ENCODE data around the gene HAUS1.

HAUS1 gene, protein sequence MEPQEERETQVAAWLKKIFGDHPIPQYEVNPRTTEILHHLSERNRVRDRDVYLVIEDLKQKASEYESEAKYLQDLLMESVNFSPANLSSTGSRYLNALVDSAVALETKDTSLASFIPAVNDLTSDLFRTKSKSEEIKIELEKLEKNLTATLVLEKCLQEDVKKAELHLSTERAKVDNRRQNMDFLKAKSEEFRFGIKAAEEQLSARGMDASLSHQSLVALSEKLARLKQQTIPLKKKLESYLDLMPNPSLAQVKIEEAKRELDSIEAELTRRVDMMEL

DNA sequence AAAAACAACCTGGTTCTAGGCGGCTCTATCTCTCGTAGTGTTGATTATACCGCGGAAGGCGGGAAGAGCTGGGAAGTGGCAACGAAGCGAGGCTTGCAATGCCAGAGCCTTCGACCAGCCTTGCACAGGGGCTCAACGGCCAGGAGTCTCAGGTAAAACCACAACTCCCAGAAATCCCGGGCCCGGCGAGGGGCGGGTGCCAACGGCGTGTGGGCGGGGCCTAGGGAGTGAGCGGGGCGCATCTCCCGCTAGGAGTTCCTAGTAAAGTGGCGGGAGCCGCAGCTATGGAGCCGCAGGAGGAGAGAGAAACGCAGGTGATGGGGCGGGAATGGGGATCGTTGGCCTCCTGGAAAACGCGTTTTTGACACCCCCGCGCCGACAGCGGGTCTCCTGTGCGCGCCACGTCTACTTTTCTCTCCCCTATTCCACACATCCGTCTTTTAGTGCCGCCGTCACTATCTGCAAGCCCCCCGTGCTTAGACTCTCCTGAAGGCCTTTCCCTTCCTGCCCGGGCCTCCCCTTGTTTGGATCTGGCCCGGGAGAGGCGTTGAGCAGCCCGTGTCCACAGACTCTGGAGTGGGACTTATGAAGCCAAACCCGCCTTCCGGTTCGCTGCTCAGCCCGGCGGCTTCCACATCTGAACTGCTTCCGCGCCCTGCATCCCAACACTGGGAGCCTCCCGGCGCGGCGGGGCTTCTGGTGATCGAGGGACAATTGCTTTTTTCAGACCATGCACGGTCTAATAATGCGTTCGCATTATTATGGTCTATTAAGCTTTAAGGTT lies at the start of gene HAUS1:
Gene HAUS1 (plus strand): TSS at position 258 of the 784 bp plus-strand sequence. CDS start 27 bp downstream, at position 285.
- DNase-seq (ENCODE audit: low read depth) = peak; percentile 71

DNA sequence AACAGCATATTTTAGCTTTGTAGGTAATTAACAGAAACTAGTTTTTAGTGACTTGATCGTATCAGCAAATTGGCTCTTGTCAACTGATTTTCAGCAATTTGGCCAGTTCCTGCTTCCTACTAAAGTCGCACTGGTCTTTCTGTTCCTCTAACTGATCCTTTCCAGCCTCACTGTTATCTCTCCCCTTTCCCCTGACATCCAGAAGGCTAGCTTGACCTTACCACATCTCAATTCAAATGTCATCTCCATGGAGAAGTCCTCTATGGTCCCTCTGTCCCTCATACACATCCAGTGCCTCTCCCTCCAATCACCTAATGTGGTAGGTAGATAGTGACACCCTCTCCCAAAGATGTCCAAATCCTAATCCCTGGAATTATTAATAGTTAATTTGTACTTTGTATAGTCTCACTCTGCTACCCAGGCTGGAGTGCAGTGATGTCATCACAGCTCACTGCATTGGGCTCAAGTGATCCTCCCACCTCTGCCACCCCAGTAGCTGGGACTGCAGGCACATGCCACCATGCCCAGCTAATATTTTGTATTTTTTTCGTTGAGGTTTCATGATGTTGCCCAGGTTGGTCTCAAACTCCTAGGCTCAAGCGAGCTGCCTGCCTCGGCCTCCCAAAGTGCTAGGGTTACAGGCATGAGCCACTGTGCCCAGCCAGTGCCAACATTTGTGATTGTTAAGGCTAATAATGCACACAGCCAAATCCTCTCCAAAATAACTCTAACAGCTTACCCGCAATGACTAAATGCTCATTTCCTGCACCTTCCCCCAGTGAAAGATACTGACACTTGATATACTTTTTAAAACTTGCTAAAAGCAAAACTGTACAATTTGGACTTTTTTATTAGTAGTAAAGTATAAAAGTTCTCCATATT lies 49.0 kb upstream of the HAUS1 start:
- DNase-seq (ENCODE audit: low read depth) = no peak

DNA sequence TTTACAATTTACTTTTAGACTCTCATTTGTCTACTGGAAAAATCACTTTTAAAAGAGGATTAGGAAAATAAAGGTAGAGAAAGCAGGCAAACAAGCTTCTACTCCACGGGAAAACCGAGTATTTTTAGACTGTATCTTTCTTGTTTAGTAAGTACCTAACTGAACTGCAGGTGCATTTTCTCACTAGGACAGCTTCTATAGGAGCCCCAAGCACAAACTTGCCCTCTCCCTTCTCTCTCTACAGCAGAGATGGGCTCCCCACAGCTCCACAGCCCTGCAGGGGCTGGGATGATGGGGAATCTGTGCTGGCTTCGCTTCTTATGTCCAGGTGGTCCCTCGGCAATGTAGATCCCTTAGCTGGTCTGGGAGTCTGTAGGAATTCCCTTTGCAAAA lies 48.4 kb upstream of the HAUS1 start:
- DNase-seq (ENCODE audit: low read depth) = no peak

DNA sequence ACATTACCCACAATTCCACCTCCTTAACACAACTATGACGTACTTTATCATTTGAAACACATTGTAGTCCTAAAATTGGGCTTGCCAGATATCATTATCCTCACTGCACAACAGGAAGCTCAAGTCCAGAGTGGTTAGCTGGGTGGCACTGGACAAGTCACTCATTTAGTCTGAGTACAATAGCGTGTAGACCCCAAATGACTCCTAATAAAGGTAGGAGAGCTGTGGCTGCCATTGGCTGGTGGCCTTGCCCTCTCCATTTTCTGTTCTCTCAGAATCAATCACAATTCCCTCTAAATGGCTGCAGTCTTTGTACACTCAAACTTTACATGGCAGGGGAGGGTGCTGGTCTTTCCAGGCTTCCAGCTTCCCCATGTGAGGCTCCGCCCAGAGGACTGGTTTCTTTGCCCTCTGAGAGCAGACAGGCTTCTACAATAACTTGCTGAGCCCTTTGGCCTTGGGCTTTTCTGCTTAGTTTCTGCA lies 43.8 kb upstream of the HAUS1 start:
- no peak for DNase-seq (ENCODE audit: low read depth)

DNA sequence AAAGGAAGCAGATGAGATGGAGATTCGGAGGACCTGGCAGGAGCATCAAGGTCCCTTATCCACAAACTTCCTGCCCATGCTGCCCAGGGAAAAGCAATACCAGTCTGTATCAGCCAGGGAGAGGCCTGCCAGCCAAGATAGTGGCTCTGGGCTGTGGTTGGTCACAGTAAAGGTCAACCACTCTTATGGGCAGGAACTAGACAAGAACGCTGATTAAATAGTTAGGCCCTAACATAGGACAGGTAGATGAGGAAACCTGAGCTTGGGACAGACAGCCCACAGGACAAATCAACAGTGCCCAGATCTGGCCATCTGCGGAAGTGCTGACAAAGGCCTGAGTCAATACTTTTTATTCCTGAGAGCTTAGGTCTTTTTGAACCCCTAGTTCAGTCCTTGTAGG lies 42.8 kb upstream of the HAUS1 start:
- DNase-seq (ENCODE audit: low read depth) = no peak

DNA sequence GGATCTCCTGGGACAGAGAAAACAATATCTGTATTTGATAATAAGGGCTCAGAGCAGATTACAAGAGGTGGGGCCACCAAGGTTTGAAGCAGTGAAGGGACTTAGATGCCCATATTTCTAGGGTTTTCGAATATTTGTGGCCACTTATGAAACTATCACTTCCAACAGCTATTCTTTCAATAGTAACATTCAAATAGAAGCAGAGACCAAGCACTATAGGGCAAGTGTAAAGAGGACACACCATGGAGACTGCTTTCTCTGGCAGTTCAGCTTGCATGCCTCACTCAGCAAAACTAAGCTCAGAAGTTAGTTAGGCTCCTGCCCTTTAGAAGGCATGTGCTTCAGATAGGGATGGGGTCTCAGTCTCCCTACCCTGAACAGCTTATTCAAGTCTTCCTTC lies 42.4 kb upstream of the HAUS1 start:
- DNase-seq (ENCODE audit: low read depth) = no peak

DNA sequence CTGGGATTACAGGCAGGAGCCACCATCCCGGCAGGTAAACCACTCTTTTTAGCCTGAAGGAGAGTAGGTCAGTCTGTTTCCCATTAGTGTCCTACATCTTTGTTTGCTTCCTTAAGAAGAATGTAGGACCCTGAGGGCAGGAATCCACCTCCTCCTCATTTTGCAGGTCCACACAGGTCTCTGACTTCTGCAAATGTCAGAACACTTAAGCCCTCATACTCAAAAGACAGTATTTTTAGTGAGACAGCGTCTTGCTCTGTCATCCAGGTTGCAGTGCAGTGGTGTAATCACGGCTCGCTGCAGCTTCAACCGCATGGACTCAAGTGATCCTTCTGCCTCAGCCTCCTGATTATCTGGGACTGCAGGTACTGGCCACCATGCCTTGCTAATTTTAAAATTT lies 41.4 kb upstream of the HAUS1 start:
- no peak for DNase-seq (ENCODE audit: low read depth)

DNA sequence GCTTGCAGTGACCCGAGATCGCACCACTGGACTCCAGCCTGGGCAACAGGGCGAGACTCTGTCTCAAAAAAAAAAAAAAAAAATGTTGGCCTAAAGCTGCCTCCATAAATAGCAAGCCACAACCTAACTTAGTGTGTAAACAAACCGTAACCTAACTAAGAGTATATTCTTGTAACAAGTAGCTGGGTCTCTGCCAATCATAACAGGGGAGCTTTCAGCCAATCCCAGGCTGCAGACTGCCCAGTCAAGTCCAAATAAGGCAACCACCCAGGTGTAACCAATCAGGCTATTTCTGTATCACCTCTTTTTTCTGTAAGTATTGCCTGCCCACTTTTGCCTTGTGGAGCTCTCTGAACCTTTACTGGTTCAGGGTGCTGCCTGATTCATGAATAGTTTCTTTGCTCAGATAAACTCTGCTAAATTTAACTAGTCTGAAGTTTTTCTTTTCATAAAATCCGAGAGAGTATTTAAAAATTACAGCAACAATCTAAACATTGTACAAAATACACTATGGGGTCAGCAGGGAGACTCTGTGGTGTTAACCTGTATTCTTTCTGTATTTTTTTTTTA lies 36.7 kb upstream of the HAUS1 start:
- no peak for DNase-seq (ENCODE audit: low read depth)

DNA sequence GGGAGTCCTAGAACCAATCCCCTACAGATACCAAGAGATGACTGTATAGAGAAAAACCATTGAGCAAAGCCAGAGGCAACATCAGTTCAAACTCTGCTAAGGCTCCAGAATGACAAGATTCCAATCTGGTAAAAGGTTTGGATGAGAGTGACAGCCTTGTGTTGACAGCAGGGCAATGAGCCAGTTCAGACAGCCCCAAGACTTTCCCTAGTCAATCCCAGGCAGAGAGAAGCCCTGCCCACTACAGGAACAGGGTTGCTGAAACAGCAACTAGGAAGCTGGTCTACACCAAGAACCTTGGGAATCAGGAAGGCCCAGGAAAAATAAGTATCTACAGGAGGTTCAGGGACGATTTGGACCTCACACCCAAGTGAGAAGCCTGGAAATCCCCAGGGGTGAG lies 35.4 kb upstream of the HAUS1 start:
- DNase-seq (ENCODE audit: low read depth) = no peak

DNA sequence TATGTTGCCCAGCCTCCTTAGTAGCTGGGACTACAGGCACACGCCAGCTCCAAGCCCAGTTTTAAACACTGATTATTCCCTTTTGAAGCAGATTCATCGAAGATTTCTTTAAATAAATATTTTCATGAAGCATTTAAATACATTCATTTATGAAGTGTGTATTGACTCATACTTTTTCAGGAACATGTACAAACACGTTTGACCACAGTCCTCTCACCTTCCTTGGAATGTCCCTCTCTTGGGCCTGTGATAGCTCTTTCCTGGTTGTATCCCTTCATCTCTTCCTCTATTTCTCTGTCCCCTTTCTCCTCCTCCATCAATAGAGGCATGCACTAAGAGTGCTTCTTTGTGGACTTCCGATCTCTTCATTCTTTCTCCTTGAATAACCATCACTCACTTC lies 34.7 kb upstream of the HAUS1 start:
- no peak for DNase-seq (ENCODE audit: low read depth)

DNA sequence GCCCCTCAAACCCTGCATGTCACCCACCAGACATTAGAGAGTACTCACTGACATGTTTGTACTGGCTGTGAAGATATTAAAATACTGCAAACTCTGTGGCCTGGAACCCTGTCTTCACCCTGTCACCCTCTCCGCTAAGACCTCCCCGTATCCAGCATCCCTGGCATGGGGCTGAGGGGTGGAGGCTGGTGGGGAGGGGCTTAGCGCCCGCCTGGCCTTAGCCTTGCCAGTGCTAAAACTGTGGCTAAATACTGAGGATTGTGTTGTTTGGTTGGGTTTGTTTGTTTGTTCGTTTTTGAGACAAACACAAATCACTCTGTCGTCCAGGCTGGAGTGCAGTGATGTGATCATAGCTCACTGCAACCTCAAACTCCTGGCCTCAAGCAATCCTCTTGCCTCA lies 34.0 kb upstream of the HAUS1 start:
- no peak for DNase-seq (ENCODE audit: low read depth)

DNA sequence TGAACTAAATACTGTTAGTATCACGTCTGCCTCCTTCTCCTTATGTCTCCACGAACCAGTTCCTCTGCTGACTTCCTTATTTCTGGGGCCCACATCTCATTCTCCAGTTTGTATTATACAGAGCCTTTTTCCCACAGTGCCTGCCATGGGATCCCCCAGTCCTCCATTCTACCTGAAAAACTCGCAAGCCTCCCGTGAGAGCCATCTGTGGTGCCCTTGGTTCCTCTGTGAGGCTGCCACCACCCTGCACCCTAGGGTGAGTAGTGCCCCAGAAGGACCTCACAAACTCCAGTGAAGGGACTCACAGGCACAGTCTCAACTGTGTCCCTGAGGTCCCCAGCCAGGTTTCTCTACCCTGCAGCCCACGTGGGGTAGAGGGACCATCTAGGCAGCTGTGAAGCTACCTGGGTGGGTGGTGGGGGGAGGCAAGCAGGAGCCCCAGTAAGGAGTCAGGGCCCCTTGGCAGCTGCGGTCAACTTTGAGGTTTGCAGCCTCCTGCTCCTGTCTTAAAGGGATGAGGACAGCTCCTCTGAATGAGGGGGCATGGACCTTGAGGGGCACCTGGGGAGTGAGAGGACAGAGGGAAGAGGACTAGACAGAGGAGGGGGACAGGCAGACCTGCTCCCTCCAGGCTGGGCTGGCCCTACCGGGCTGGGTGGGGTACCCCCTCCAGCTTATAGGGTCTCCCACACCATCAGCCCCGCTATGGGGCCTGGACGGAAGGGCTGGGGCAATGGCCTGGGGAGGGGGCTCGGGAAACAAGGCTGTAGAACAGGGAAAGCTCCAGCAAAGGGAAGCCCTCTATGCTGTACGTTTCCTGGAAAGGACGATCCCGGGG lies 33.2 kb upstream of the HAUS1 start:
- DNase-seq (ENCODE audit: low read depth) = no peak

DNA sequence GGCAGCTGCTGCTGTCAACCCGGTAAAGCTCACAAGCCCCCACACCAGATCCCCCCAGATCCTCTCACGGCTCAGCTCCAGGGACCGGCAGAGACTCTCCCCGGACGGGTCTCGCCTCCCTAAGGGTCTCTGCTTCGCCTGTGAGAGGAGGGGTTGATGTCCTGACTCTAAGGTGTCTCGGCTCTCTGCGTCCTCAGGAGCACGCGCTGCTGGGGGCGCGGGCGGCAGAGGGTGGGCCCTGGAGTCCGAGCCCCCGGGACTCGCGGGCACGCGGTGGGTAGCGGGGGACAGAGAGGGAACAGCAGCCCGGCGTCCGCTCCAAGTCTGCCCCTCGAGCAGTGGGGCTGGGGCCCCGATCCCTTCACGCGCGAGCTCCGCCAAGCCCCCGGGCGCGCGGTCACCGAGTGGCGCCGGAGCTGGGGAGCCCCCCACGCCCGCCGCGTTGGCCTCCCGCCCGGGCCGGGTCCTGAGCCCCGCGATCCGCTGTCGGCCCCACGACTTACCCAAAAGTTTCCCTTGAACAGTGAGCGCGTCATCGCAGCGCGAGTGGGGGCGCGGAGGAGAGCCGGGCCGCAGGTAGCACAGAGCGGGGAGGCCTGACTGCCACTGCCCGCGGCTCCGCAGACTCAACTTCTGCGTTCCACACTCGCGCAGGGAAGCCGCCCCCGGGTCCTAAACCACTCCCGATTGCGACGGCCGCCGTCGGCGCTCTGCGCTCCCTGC lies 32.4 kb upstream of the HAUS1 start, which contains the start of gene PSTPIP2:
Gene PSTPIP2 (minus strand): TSS at position 608 of the 723 bp plus-strand sequence. CDS start 72 bp downstream, at position 536.
- no peak for DNase-seq (ENCODE audit: low read depth)

DNA sequence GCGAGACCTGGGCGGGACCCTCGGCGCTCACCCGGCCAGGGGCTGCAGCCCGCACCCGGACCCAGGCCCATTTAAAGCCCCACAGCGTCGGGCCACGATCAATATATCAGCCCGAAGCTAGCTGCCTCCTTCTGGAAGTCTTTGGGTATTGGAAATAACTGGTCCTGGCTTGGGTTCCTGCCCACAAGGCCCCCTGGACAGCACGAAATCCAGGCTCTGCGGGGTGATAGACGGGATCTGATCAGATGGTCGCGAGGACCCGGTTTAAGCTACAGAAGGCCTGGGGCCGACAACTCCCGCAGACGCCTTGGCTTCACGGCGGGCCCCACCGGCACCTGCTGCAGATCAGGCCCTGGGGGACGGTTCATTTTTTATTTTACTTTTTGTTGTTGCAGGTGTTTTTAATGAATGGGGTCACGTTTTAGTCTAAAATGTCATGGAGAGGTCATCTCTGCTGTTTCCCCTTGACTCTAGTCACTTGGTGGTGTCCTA lies 31.8 kb upstream of the HAUS1 start:
- DNase-seq (ENCODE audit: low read depth) = no peak

DNA sequence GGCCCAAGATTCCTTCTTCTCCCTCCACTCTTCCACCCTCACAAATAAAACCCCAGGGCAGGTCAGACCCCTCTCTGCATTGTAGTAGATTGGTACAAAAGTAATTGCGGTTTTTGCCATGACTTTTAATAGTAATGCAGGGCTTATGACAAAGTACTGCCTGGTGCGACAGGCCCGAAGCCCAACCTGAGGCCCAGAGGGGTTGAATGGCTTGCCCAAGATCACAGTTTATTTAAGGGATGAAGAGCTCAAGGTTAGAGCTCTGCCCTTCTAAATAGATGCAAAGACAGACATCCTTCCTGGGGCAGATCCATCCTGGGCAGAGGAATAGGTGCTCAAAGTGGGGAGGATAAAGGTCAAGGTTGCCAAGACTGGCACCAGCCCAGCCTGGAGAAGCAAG lies 31.2 kb upstream of the HAUS1 start:
- DNase-seq (ENCODE audit: low read depth) = no peak

DNA sequence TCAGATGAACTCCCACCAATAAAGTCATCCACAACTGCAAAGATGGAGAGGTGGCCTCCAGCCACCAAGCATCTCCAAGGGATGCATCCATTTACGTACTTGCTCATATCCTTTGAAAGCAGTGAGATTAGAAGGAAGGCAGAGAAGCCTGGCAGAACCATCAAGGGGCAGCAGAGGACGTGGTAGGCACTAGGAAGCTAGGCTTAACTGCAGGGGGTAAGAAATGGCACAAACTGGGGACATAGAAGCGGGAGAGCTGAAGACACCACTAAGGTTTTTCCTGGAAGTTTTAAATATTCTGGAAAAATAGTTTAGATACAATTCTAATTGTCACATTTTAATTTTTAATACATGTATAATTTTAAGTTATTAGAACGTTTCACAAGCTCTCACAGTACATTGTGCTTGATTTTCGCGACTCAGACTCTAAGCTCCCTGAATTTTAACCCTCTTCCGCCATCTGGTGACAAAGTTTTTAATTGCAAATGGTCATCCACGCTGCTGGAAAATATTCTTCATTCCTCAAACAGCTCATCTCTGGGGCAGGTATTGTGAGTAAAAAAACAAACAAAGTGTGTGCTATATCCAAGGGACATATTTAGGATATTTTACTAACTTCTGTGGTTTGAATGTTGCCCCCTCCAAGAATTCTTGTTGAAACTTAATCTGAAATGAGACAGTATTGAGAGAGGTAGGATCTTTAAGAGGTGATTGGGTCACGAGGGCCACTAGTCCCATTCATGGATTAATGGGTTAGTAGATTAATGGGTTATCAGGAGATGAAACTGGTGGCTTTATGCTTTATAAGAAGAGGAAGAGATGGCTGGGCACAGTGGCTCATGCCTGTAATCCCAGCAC lies 30.5 kb upstream of the HAUS1 start:
- DNase-seq (ENCODE audit: low read depth) = peak; percentile 46

DNA sequence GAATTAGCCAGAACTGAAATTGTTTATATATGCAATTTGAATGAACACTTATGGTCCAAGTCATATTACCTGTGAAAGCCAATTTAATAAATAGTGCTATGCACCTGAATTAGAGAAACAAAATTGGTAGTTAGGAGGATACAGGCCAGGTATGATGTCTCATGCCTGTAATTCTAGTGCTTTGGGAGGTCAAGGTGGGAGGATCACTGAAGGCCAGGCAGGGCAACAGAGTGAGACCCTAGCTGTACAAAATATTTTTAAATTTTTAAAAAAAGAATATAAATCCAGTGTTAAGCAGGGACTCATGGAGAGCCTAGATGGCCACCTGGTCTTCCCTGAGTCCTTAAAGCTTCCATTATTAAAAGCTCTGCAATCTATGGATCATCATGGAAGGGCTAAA lies 24.8 kb upstream of the HAUS1 start:
- DNase-seq (ENCODE audit: low read depth) = no peak

DNA sequence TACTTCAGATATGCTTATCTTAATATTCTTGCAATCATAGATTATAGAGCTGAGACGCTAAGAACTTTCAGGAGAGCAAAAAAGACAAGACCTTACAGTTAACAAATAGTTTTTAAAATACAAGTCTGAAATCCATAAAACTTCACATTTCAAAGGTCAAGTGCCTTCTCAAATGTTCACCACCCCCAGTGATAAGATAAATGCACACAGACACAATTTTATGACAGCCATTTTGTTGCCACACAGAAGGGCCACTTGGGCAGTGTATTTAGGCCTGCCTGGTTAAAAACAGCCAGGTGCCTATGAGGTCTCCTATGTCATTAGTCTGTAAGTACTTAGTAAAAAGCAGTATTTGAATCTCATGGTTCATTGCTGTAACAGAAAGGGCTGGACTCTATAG lies 24.0 kb upstream of the HAUS1 start:
- DNase-seq (ENCODE audit: low read depth) = no peak

DNA sequence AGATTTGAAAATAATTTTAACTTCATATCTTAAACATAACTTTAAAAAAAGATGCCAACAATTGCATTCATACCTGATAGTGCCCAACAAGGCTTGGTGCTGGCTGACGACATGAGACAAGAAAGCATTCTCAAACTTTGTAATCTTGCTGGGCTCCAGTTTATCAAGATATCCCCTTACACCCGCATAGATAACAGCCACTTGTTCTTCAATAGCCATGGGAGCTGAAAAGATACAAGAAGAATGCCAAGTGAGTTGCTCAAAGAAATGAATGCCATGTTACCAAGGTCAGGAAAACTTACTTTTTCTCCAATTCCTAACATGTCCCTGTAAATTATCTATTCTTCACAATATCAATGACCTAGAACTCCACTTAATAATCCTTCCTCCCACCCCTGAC lies 19.8 kb upstream of the HAUS1 start:
- DNase-seq (ENCODE audit: low read depth) = no peak
